ENCODE measurements around the gene TRPM2. TPM values are rescaled to one million over a fixed set of nuclear protein-coding genes. Genes with fewer than 3 reads are reported as not detected.

The TRPM2 gene
- total and polyA plus RNA-seq, 2 of the 4 experiments (the other 2 are of a cell fraction) = not detected

DNA sequence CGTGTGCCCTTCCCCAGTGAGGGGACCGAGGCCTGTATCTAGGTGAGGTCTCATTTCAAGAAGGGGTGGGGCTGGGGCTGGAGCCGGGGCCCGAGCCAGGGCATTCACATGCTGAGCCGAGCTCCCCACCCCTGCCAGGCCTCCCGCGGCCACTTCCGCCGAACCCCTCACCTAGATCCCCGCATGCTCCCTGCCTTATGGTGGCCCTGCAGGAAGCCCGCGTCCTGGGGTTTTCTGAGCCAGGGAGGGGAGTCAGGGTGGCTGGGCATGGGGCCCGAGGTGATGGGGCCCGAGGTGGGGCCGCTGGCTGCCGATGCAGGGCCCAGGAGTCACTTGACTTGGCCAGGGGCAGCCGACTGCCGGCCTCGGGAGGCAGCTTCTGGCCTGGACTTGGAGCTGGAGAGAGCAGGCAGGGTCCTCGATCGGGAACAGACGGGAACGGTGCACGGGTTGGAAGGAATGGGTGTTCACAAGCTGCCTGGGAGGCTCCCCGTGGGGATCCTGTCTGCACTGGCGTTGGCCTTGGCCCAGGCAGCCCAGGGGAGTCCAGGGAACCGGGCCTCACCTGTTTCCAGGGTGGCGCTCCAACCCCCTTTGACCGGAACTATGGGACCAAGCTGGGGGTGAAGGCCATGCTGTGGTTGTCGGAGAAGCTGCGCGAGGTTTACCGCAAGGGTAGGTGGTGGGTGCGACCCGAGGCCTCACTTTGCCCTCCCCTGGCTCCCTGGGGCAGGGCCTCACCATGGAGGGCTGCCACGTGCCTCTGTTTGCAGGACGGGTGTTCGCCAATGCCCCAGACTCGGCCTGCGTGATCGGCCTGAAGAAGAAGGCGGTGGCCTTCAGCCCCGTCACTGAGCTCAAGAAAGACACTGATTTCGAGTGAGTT, 27.8 kb upstream of the TRPM2 start:
- POLR2A ChIA-PET (ENCODE audit: unreplicated experiment) = no interaction called here

More for the DNA sequence above, 27.8 kb upstream of the TRPM2 start:
- Histone ChIP-seq H2BK120ac (ENCODE audit: low read depth, low read length) (no peak overlapping the region), H2BK5ac (ENCODE audit: low read depth, low read length, poor library complexity, severe bottlenecking) (no peak overlapping the region), H3K4me1 (ENCODE audit: control insufficient read depth, insufficient read depth, low read length) (no peaks in the 10 kb centered on the region), H4K5ac (ENCODE audit: low read depth, low read length) (no peak overlapping the region), H2BK15ac (ENCODE audit: low read depth, low read length) (no peak overlapping the region), H2BK20ac (ENCODE audit: low read depth, low read length) (no peak overlapping the region), H3K27me3 (ENCODE audit: control insufficient read depth, insufficient read depth, low read length) (no peaks in the 10 kb centered on the region), H3K56ac (ENCODE audit: extremely low read depth, insufficient read depth, low read length) (no peak overlapping the region), H3K9me3 (ENCODE audit: control insufficient read depth, insufficient read depth, low read length) (no peaks in the 10 kb centered on the region), H2AK5ac (ENCODE audit: low read depth, low read length) (no peak overlapping the region), H3K4me2 (ENCODE audit: low read depth, low read length) (no peak overlapping the region), H2AK9ac (replicated peaks; ENCODE audit: low read depth, low read length, poor library complexity) (peak overlapping the region; percentile 50), H3K9ac (ENCODE audit: low read depth, low read length) (no peak overlapping the region), H4K91ac (ENCODE audit: insufficient read depth, low read depth, low read length) (no peak overlapping the region), H2AFZ (replicated peaks; ENCODE audit: low read length, poor library complexity) (peak overlapping the region; percentile 21), H3K23ac (ENCODE audit: low read depth, low read length) (no peak overlapping the region), H4K8ac (ENCODE audit: low read depth in 2 of 2, low read length in 2 of 2) (no peak overlapping the region), H3K18ac (ENCODE audit: low read depth, low read length) (no peak overlapping the region), H3K4ac (ENCODE audit: low read depth, low read length) (no peak overlapping the region), H3K27ac (ENCODE audit: insufficient read depth, low read length) (no peak overlapping the region), H3K9me1 (ENCODE audit: insufficient read depth, low read length) (no peaks in the 10 kb centered on the region), H4K20me1 (ENCODE audit: insufficient read depth, low read length) (peaks cover 11% of the 10 kb centered on the region), H3K79me1 (ENCODE audit: low read depth in 1 of 2, low read length in 2 of 2) (no peaks in the 10 kb centered on the region), H3K4me3 (ENCODE audit: insufficient read depth, low read depth, low read length) (no peak overlapping the region), H3K36me3 (ENCODE audit: control insufficient read depth, insufficient read depth, low read length) (peaks cover 51% of the 10 kb centered on the region), H3K14ac (replicated peaks; ENCODE audit: low read depth, low read length) (no peak overlapping the region)
- TF ChIP-seq RFX5 (IDR thresholded peaks at IDR 0.05; ENCODE audit: low read depth, low read length) = no peak
- TF ChIP-seq, protein P1, sequence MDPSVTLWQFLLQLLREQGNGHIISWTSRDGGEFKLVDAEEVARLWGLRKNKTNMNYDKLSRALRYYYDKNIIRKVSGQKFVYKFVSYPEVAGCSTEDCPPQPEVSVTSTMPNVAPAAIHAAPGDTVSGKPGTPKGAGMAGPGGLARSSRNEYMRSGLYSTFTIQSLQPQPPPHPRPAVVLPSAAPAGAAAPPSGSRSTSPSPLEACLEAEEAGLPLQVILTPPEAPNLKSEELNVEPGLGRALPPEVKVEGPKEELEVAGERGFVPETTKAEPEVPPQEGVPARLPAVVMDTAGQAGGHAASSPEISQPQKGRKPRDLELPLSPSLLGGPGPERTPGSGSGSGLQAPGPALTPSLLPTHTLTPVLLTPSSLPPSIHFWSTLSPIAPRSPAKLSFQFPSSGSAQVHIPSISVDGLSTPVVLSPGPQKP (IDR thresholded peaks at IDR 0.05; ENCODE audit: borderline replicate concordance, low read depth, low read length) = no peak
- no peak for TF ChIP-seq POLR2A (IDR thresholded peaks at IDR 0.05; ENCODE audit: low read depth, low read length)
- TF ChIP-seq CEBPB (IDR thresholded peaks at IDR 0.05; ENCODE audit: low read depth, low read length) = no peak
- no peak for TF ChIP-seq NFE2L2 (IDR thresholded peaks at IDR 0.05; ENCODE audit: low read depth, low read length)
- TF ChIP-seq FOS (IDR thresholded peaks at IDR 0.05; ENCODE audit: low read depth, low read length) = no peak
- no peak for TF ChIP-seq MAFK (IDR thresholded peaks at IDR 0.05; ENCODE audit: low read depth, low read length)
- TF ChIP-seq, protein P2, sequence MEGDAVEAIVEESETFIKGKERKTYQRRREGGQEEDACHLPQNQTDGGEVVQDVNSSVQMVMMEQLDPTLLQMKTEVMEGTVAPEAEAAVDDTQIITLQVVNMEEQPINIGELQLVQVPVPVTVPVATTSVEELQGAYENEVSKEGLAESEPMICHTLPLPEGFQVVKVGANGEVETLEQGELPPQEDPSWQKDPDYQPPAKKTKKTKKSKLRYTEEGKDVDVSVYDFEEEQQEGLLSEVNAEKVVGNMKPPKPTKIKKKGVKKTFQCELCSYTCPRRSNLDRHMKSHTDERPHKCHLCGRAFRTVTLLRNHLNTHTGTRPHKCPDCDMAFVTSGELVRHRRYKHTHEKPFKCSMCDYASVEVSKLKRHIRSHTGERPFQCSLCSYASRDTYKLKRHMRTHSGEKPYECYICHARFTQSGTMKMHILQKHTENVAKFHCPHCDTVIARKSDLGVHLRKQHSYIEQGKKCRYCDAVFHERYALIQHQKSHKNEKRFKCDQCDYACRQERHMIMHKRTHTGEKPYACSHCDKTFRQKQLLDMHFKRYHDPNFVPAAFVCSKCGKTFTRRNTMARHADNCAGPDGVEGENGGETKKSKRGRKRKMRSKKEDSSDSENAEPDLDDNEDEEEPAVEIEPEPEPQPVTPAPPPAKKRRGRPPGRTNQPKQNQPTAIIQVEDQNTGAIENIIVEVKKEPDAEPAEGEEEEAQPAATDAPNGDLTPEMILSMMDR (conservative IDR thresholded peaks at IDR 0.05; ENCODE audit: low read depth, low read length) = no peak
- TF ChIP-seq SMC3 (IDR thresholded peaks at IDR 0.05; ENCODE audit: low read depth, low read length) = no peak
- TF ChIP-seq, protein P3, sequence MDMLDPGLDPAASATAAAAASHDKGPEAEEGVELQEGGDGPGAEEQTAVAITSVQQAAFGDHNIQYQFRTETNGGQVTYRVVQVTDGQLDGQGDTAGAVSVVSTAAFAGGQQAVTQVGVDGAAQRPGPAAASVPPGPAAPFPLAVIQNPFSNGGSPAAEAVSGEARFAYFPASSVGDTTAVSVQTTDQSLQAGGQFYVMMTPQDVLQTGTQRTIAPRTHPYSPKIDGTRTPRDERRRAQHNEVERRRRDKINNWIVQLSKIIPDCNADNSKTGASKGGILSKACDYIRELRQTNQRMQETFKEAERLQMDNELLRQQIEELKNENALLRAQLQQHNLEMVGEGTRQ (IDR thresholded peaks at IDR 0.05; ENCODE audit: low read depth, low read length) = no peak
- no peak for TF ChIP-seq RCOR1 (IDR thresholded peaks at IDR 0.05; ENCODE audit: insufficient replicate concordance, low read length)
- no peak for TF ChIP-seq RAD21 (IDR thresholded peaks at IDR 0.05; ENCODE audit: low read length)
- no peak for DNase-seq
- dilution Hi-C loops (cut with HindIII; ENCODE audit: low sequenced_read_pairs, unreplicated experiment) = no loop called here
- CTCF ChIA-PET = no interaction called here
- in situ Hi-C loops (cut with MboI; ENCODE audit: low sequenced_read_pairs) = no loop called here
- no TSS peak for BruUV-seq (replicated peaks)
- ATAC-seq (ENCODE audit: low read depth) = no peak
- 96% methylated on average over 12 of the region's 44 CpGs; no CpG with 5 or more reads in 1 of the 2 experiments for WGBS, 2 experiments (ENCODE audit: extremely low coverage in 2 of 2, insufficient read length in 1 of 2)
- intact Hi-C loops (cut with micrococcal nuclease) = no loop called here

All from IMR-90 (cell line).